OCI-LY7 (cell line): ENCODE measurements around the gene STYX. TPM values are rescaled to one million over a fixed set of nuclear protein-coding genes. Genes with fewer than 3 reads are reported as not detected.

Experiments used
- BruUV-seq: library from RNA; stranded (reverse); fragments of 400-500 nt; replicated peaks from 2 replicates; lab custom pipeline; 2021; lab: Mats Ljungman, UMichigan
- CTCF ChIA-PET: fragments of 300-600 bp; sonication (Branson Sonifier 250); formaldehyde crosslinking; loops from one replicate; lab custom pipeline; 2022; ENCODE audit warnings: antibody characterized with exemption; ENCODE audit not compliant: unreplicated experiment; lab: Charles Lee
- POLR2A ChIA-PET: fragments of 300-600 bp; sonication (Branson Sonifier 250); formaldehyde crosslinking; loops from one replicate; lab custom pipeline; 2022; ENCODE audit warnings: antibody characterized with exemption; lab: Charles Lee
- DNase-seq: peaks from one replicate; pipeline ENCODE4 v3.0.0-alpha.2; 2015; ENCODE audit warnings: low spot score
- H2AFZ ChIP-seq: fragments of 200-600 bp; sonication (generic), shearing (Covaris generic); 2 replicates; pipeline ENCODE4 v1.6.1; 2014; ENCODE audit warnings: mild to moderate bottlenecking, antibody characterized with exemption, low read length, moderate library complexity
- H3K27ac ChIP-seq: fragments of 200-600 bp; sonication (generic); 2 replicates; pipeline ENCODE4 v1.5.1; 2014; ENCODE audit warnings: mixed run types, low read depth, mild to moderate bottlenecking, moderate library complexity, low read length, inconsistent platforms; ENCODE audit not compliant: poor library complexity, severe bottlenecking
- H3K36me3 ChIP-seq: fragments of 200-600 bp; sonication (generic); 2 replicates; pipeline ENCODE4 v1.6.1; 2014; ENCODE audit warnings: mild to moderate bottlenecking, antibody characterized with exemption, low read length, moderate library complexity, mixed read lengths; ENCODE audit not compliant: insufficient read depth
- H3K4me1 ChIP-seq: fragments of 200-600 bp; sonication (generic); 2 replicates; pipeline ENCODE4 v1.5.1; 2014; ENCODE audit warnings: mild to moderate bottlenecking, low read length; ENCODE audit not compliant: insufficient read depth, poor library complexity, severe bottlenecking
- H3K4me2 ChIP-seq: fragments of 200-600 bp; sonication (generic); 2 replicates; pipeline ENCODE4 v1.6.1; 2014; ENCODE audit warnings: mild to moderate bottlenecking, low read length
- H3K4me3 ChIP-seq: fragments of 200-600 bp; sonication (generic); 2 replicates; pipeline ENCODE4 v1.5.1; 2014; ENCODE audit warnings: mild to moderate bottlenecking, low read depth, low read length; ENCODE audit not compliant: poor library complexity, severe bottlenecking
- H3K79me2 ChIP-seq: fragments of 200-600 bp; sonication (generic); 2 replicates; pipeline ENCODE4 v1.6.1; 2016; ENCODE audit warnings: low read depth, mild to moderate bottlenecking, low read length, moderate library complexity, mixed read lengths; ENCODE audit not compliant: insufficient read depth
- H3K9me2 ChIP-seq: fragments of 200-600 bp; sonication (generic); 2 replicates; pipeline ENCODE4 v1.6.1; 2016; ENCODE audit warnings: mild to moderate bottlenecking, low read length, mixed read lengths; ENCODE audit not compliant: insufficient read depth
- H3K9me3 ChIP-seq: fragments of 200-600 bp; sonication (generic); 2 replicates; pipeline ENCODE4 v1.6.1; 2014; ENCODE audit warnings: mild to moderate bottlenecking, mixed run types, low read length, mixed read lengths
- H4K20me1 ChIP-seq: fragments of 200-600 bp; sonication (generic); 2 replicates; pipeline ENCODE4 v1.6.1; 2014; ENCODE audit warnings: mild to moderate bottlenecking, antibody characterized with exemption, low read length, moderate library complexity, mixed read lengths; ENCODE audit not compliant: insufficient read depth
- CTCF ChIP-seq: fragments of 200-600 bp; sonication (generic); conservative IDR thresholded peaks from 2 replicates; pipeline ENCODE4 v1.5.1; 2014; ENCODE audit warnings: mild to moderate bottlenecking, antibody characterized with exemption, low read length, moderate library complexity, mixed read lengths
- EZH2phosphoT487 ChIP-seq: fragments of 200-600 bp; sonication (generic); IDR thresholded peaks from 2 replicates; pipeline ENCODE4 v1.6.1; 2018; ENCODE audit warnings: low read depth, borderline replicate concordance, mild to moderate bottlenecking, mixed run types, antibody characterized with exemption, low read length, moderate library complexity, mixed read lengths
- intact Hi-C: fragments of 100-400 bp; cut with micrococcal nuclease; formaldehyde crosslinking; loops from one replicate; pipeline ENCODE4 v1.10.0; 2022; ENCODE audit not compliant: unreplicated experiment
- total RNA-seq, 2 experiments: library from RNA; depleted of rRNA in 1 of 2; stranded (reverse); fragments of >200 nt in 1 of 2; shearing (Covaris generic) in 1 of 2; gene quantifications; 2 replicates each; pipeline ENCODE4 v1.2.3, GENCODE V29; 2014 to 2022

The STYX gene
- total RNA-seq, 2 experiments from 2014 or later = 7.6 to 12.5 TPM

GRCh38 chr14:52692248-52692962, 37.6 kb upstream of the STYX start:
- Histone ChIP-seq H3K4me1 (peaks cover 28% of the 10 kb centered on the region), H3K9me2 (no peaks in the 10 kb centered on the region), H3K9me3 (no peaks in the 10 kb centered on the region), H2AFZ (no peak overlapping the region), H3K4me2 (peak overlapping the region; percentile 89; the same call in 1 of the 2 replicates), H3K79me2 (peaks cover 81% of the 10 kb centered on the region), H3K4me3 (no peak overlapping the region), H3K27ac (no peak overlapping the region), H4K20me1 (peaks cover 38% of the 10 kb centered on the region), H3K36me3 (peaks cover 18% of the 10 kb centered on the region)
- peak; percentile 11 for DNase-seq
- TF ChIP-seq EZH2phosphoT487 (no peak), CTCF (no peak)
- CTCF ChIA-PET = no interaction called here
- BruUV-seq = no TSS peak
- intact Hi-C loops = no loop called here
- POLR2A ChIA-PET = interaction anchor here (0.6 to 1.4 kb wide), 5 partner anchors 8 to 340 kb away, joined by 3 to 9 read pairs (median 3); no protein-coding TSS in a partner anchor

GRCh38 chr14:52693036-52693435, 36.9 kb upstream of the STYX start:
- H2AFZ ChIP-seq = no peak overlapping the region
- H3K4me1 ChIP-seq = peaks cover 28% of the 10 kb centered on the region
- H4K20me1 ChIP-seq = peaks cover 38% of the 10 kb centered on the region
- ChIA-PET CTCF (no interaction called here), POLR2A (interaction anchor here (0.6 to 1.4 kb wide), 3 partner anchors 9 to 341 kb away, joined by 3 to 9 read pairs (median 3); no protein-coding TSS in a partner anchor)
- intact Hi-C loops = no loop called here
- H3K4me3 ChIP-seq = peak overlapping the region; percentile 93
- peaks cover 74% of the 10 kb centered on the region for H3K79me2 ChIP-seq
- H3K9me3 ChIP-seq = no peaks in the 10 kb centered on the region
- H3K27ac ChIP-seq = no peak overlapping the region
- peaks cover 18% of the 10 kb centered on the region for H3K36me3 ChIP-seq
- TF ChIP-seq CTCF = no peak
- TF ChIP-seq EZH2phosphoT487 = no peak
- BruUV-seq = no TSS peak
- H3K9me2 ChIP-seq = no peaks in the 10 kb centered on the region
- no peak for DNase-seq
- peak overlapping the region; percentile 89; the same call in 1 of the 2 replicates for H3K4me2 ChIP-seq

- intact Hi-C loops = no loop called here
- TF ChIP-seq CTCF = no peak
- TF ChIP-seq EZH2phosphoT487 = no peak
- H2AFZ ChIP-seq = no peak overlapping the region
- peaks cover 28% of the 10 kb centered on the region for H3K4me1 ChIP-seq
- no TSS peak for BruUV-seq
- ChIA-PET POLR2A (interaction anchor here (0.7 kb wide), 1 partner anchor 142 kb away, joined by 3 read pairs; no protein-coding TSS in a partner anchor), CTCF (no interaction called here)
- H3K4me3 ChIP-seq = peak overlapping the region; percentile 93
- peaks cover 34% of the 10 kb centered on the region for H4K20me1 ChIP-seq
- H3K4me2 ChIP-seq = peak overlapping the region; percentile 89
- H3K79me2 ChIP-seq = peaks cover 69% of the 10 kb centered on the region
- peaks cover 18% of the 10 kb centered on the region for H3K36me3 ChIP-seq
- no peaks in the 10 kb centered on the region for H3K9me3 ChIP-seq
- H3K27ac ChIP-seq = no peak overlapping the region
- H3K9me2 ChIP-seq = no peaks in the 10 kb centered on the region
- DNase-seq = no peak
These were observed 36.4 kb upstream of the STYX start for GRCh38 chr14:52693532-52693931.
